ENCODE results near the gene TBL1XR1.

Gene TBL1XR1

GRCh38 chr3:176994891-176995781, 202.1 kb downstream of the TBL1XR1 start:
- no peak for DNase-seq

- no peak for DNase-seq
Observed at GRCh38 chr3:176994393-176994792, 202.9 kb downstream of the TBL1XR1 start.

GRCh38 chr3:176992978-176993377, 204.3 kb downstream of the TBL1XR1 start:
- no peak for DNase-seq

GRCh38 chr3:176992565-176992964, 204.7 kb downstream of the TBL1XR1 start:
- DNase-seq = no peak

- DNase-seq = no peak
Observed at GRCh38 chr3:176988795-176989194, 208.5 kb downstream of the TBL1XR1 start.

- DNase-seq = no peak
Observed at GRCh38 chr3:176987901-176988650, 209.2 kb downstream of the TBL1XR1 start.

GRCh38 chr3:176978441-176978840, 218.8 kb downstream of the TBL1XR1 start:
- DNase-seq = no peak

GRCh38 chr3:176977331-176977730, 220.0 kb downstream of the TBL1XR1 start:
- no peak for DNase-seq

GRCh38 chr3:176976586-176976985, 220.7 kb downstream of the TBL1XR1 start:
- DNase-seq = no peak

GRCh38 chr3:176974279-176974678, 223.0 kb downstream of the TBL1XR1 start:
- DNase-seq = no peak

- DNase-seq = no peak
Observed at GRCh38 chr3:176971613-176972174, 225.6 kb downstream of the TBL1XR1 start.

- DNase-seq = no peak
Observed at GRCh38 chr3:176970770-176971169, 226.5 kb downstream of the TBL1XR1 start.

- DNase-seq = no peak
Observed at GRCh38 chr3:176969506-176969905, 227.8 kb downstream of the TBL1XR1 start.

All from NCI-H187 treated with DMSO at 0.1 percent for 48 hours (cell line).